Measurements from ENCODE around the gene WDR37.

- TF ChIP-seq EZH2 (IDR thresholded peaks at IDR 0.05; ENCODE audit: insufficient read depth, poor library complexity, severe bottlenecking) (no peak), EZH2phosphoT487 (IDR thresholded peaks at IDR 0.05; ENCODE audit: insufficient read depth, low read depth) (no peak)
These were observed 5.6 kb upstream of the WDR37 start for GRCh38 chr10:1050554-1050953.

All from GM23248 (cell line).